Mucosa of stomach (tissue), 1 donor: ENCODE measurements around the gene CCDC6.

ENCODE experiments used
- H3K27me3 ChIP-seq: one replicate; pipeline ENCODE4 v1.7.0; 2013; ENCODE audit warnings: mild to moderate bottlenecking, low read length; ENCODE audit not compliant: control insufficient read depth, insufficient read depth
- H3K36me3 ChIP-seq: one replicate; pipeline ENCODE4 v1.7.0; 2013; ENCODE audit warnings: low read length; ENCODE audit not compliant: control insufficient read depth, insufficient read depth
- H3K4me1 ChIP-seq: one replicate; pipeline ENCODE4 v1.7.0; 2013; ENCODE audit warnings: mild to moderate bottlenecking, low read length; ENCODE audit not compliant: control insufficient read depth, insufficient read depth
- H3K4me3 ChIP-seq: one replicate; pipeline ENCODE4 v1.7.0; 2013; ENCODE audit warnings: low read length
- H3K9ac ChIP-seq: one replicate; pipeline ENCODE4 v1.7.0; 2013; ENCODE audit warnings: mild to moderate bottlenecking, low read length, moderate library complexity
- H3K9me3 ChIP-seq: one replicate; pipeline ENCODE4 v1.7.0; 2013; ENCODE audit warnings: mild to moderate bottlenecking, low read length, moderate library complexity; ENCODE audit not compliant: control insufficient read depth
- donor health status: Pancreatic carcinoma.

The CCDC6 gene

GRCh38 chr10:59857921-59858320 is 48.4 kb downstream of the CCDC6 start:
- Histone ChIP-seq H3K9me3 (no peaks in the 10 kb centered on the region), H3K4me1 (peaks cover 16% of the 10 kb centered on the region), H3K36me3 (no peaks in the 10 kb centered on the region), H3K9ac (no peak overlapping the region), H3K27me3 (no peaks in the 10 kb centered on the region), H3K4me3 (no peak overlapping the region)

- Histone ChIP-seq H3K27me3 (no peaks in the 10 kb centered on the region), H3K4me3 (no peak overlapping the region), H3K36me3 (no peaks in the 10 kb centered on the region)
Measured at GRCh38 chr10:59857049-59857448, 49.3 kb downstream of the CCDC6 start.

GRCh38 chr10:59856104-59856503 is 50.3 kb downstream of the CCDC6 start:
- Histone ChIP-seq H3K36me3 (no peaks in the 10 kb centered on the region), H3K4me3 (no peak overlapping the region), H3K27me3 (no peaks in the 10 kb centered on the region), H3K4me1 (peaks cover 16% of the 10 kb centered on the region), H3K9me3 (no peaks in the 10 kb centered on the region), H3K9ac (no peak overlapping the region)

More at GRCh38 chr10:59857049-59857448, 49.3 kb downstream of the CCDC6 start:
- Histone ChIP-seq H3K9me3 (no peaks in the 10 kb centered on the region), H3K4me1 (peaks cover 16% of the 10 kb centered on the region), H3K9ac (no peak overlapping the region)

GRCh38 chr10:59854571-59854970 is 51.8 kb downstream of the CCDC6 start:
- Histone ChIP-seq H3K9ac (no peak overlapping the region), H3K4me3 (no peak overlapping the region), H3K27me3 (no peaks in the 10 kb centered on the region), H3K4me1 (peaks cover 16% of the 10 kb centered on the region), H3K9me3 (no peaks in the 10 kb centered on the region), H3K36me3 (no peaks in the 10 kb centered on the region)

- H3K36me3 ChIP-seq: no peaks in the 10 kb centered on the region
- H3K9me3 ChIP-seq: no peaks in the 10 kb centered on the region
- no peak overlapping the region for H3K4me3 ChIP-seq
- peaks cover 12% of the 10 kb centered on the region for H3K4me1 ChIP-seq
- H3K9ac ChIP-seq: no peak overlapping the region
- H3K27me3 ChIP-seq: no peaks in the 10 kb centered on the region
Measured at GRCh38 chr10:59852670-59853069, 53.7 kb downstream of the CCDC6 start.

GRCh38 chr10:59851864-59852263 is 54.5 kb downstream of the CCDC6 start:
- no peaks in the 10 kb centered on the region for H3K27me3 ChIP-seq
- H3K4me3 ChIP-seq: no peak overlapping the region
- no peaks in the 10 kb centered on the region for H3K9me3 ChIP-seq
- H3K36me3 ChIP-seq: no peaks in the 10 kb centered on the region
- peaks cover 8% of the 10 kb centered on the region for H3K4me1 ChIP-seq
- no peak overlapping the region for H3K9ac ChIP-seq

GRCh38 chr10:59847888-59848287 is 58.5 kb downstream of the CCDC6 start:
- H3K27me3 ChIP-seq: no peaks in the 10 kb centered on the region
- no peaks in the 10 kb centered on the region for H3K9me3 ChIP-seq
- no peak overlapping the region for H3K9ac ChIP-seq
- H3K4me1 ChIP-seq: no peaks in the 10 kb centered on the region
- no peaks in the 10 kb centered on the region for H3K36me3 ChIP-seq
- no peak overlapping the region for H3K4me3 ChIP-seq

- Histone ChIP-seq H3K9me3 (no peaks in the 10 kb centered on the region), H3K27me3 (no peaks in the 10 kb centered on the region), H3K36me3 (no peaks in the 10 kb centered on the region), H3K9ac (no peak overlapping the region), H3K4me3 (no peak overlapping the region), H3K4me1 (no peaks in the 10 kb centered on the region)
Measured at GRCh38 chr10:59847326-59847725, 59.0 kb downstream of the CCDC6 start.

GRCh38 chr10:59844436-59844835 is 61.9 kb downstream of the CCDC6 start:
- Histone ChIP-seq H3K27me3 (no peaks in the 10 kb centered on the region), H3K9ac (no peak overlapping the region), H3K9me3 (no peaks in the 10 kb centered on the region), H3K4me1 (no peaks in the 10 kb centered on the region), H3K36me3 (no peaks in the 10 kb centered on the region), H3K4me3 (no peak overlapping the region)

GRCh38 chr10:59843748-59844147 is 62.6 kb downstream of the CCDC6 start:
- H3K36me3 ChIP-seq: no peaks in the 10 kb centered on the region
- H3K9me3 ChIP-seq: no peaks in the 10 kb centered on the region
- no peaks in the 10 kb centered on the region for H3K27me3 ChIP-seq
- no peaks in the 10 kb centered on the region for H3K4me1 ChIP-seq
- H3K4me3 ChIP-seq: no peak overlapping the region
- H3K9ac ChIP-seq: no peak overlapping the region

GRCh38 chr10:59839576-59839975 is 66.8 kb downstream of the CCDC6 start:
- Histone ChIP-seq H3K9me3 (no peaks in the 10 kb centered on the region), H3K4me1 (no peaks in the 10 kb centered on the region)

GRCh38 chr10:59838085-59838789 is 68.1 kb downstream of the CCDC6 start:
- Histone ChIP-seq H3K36me3 (no peaks in the 10 kb centered on the region), H3K9me3 (no peaks in the 10 kb centered on the region), H3K9ac (no peak overlapping the region), H3K4me3 (no peak overlapping the region), H3K4me1 (peaks cover 7% of the 10 kb centered on the region), H3K27me3 (no peaks in the 10 kb centered on the region)

More at GRCh38 chr10:59839576-59839975, 66.8 kb downstream of the CCDC6 start:
- Histone ChIP-seq H3K4me3 (no peak overlapping the region), H3K9ac (no peak overlapping the region), H3K36me3 (no peaks in the 10 kb centered on the region), H3K27me3 (no peaks in the 10 kb centered on the region)

- H3K4me3 ChIP-seq: no peak overlapping the region
- H3K4me1 ChIP-seq: peaks cover 7% of the 10 kb centered on the region
- H3K9me3 ChIP-seq: no peaks in the 10 kb centered on the region
- no peaks in the 10 kb centered on the region for H3K36me3 ChIP-seq
- H3K9ac ChIP-seq: no peak overlapping the region
- no peaks in the 10 kb centered on the region for H3K27me3 ChIP-seq
Measured at GRCh38 chr10:59833810-59834209, 72.5 kb downstream of the CCDC6 start.
